Spleen (tissue), 11 donors: ENCODE results near the gene OXGR1. TPM values are rescaled to one million over a fixed set of nuclear protein-coding genes. Genes with fewer than 3 reads are reported as not detected.

Experiments
- DNase-seq: peaks from one replicate; pipeline ENCODE4 v3.0.0-alpha.2; 2020
- H3K27ac ChIP-seq, 8 donors: fragments of 200-600 bp; sonication (generic) in 7 of 8; 1 replicate in 4 of 8; 2 replicates in 4 of 8; pipeline versions ENCODE4 v1.5.0 to v1.8.0; 2016 to 2021; ENCODE audit warnings: inconsistent platforms in 4 of 8, mild to moderate bottlenecking in 4 of 8, moderate library complexity in 1 of 8
- H3K27me3 ChIP-seq, 7 donors: fragments of 200-600 bp; sonication (generic) in 6 of 7; replicated peaks in 1 of 7; 1 replicate in 4 of 7; 2 replicates in 3 of 7; pipeline versions ENCODE4 v1.5.0 to v1.8.0; 2016 to 2021; ENCODE audit warnings: inconsistent platforms in 3 of 7, mild to moderate bottlenecking in 1 of 7
- H3K36me3 ChIP-seq, 6 donors: fragments of 200-600 bp; sonication (generic) in 5 of 6; 1 replicate in 4 of 6; 2 replicates in 2 of 6; pipeline versions ENCODE4 v1.5.0 to v1.8.0; 2016 to 2021; ENCODE audit warnings: inconsistent platforms in 2 of 6
- H3K4me1 ChIP-seq, 6 donors: fragments of 200-600 bp; sonication (generic) in 5 of 6; 1 replicate in 3 of 6; 2 replicates in 3 of 6; pipeline versions ENCODE4 v1.5.0 to v1.8.0; 2016 to 2021; ENCODE audit warnings: inconsistent platforms in 3 of 6
- H3K4me3 ChIP-seq, 8 donors: fragments of 200-600 bp; sonication (generic) in 7 of 8; 1 replicate in 4 of 8; 2 replicates in 4 of 8; pipeline versions ENCODE4 v1.5.0 to v1.8.0; 2016 to 2021; ENCODE audit warnings: inconsistent platforms in 4 of 8, mild to moderate bottlenecking in 4 of 8, moderate library complexity in 2 of 8
- H3K9me3 ChIP-seq, 8 donors: fragments of 200-600 bp; sonication (generic) in 7 of 8; 1 replicate in 4 of 8; 2 replicates in 4 of 8; pipeline versions ENCODE4 v1.5.0 to v1.8.0; 2016 to 2021; ENCODE audit warnings: inconsistent platforms in 4 of 8
- CTCF ChIP-seq, 11 experiments: fragments of 200-600 bp in 7 of 11; fragments of 450-650 bp in 4 of 11; sonication (generic) in 4 of 11; IDR thresholded peaks in 8 of 11; conservative IDR thresholded peaks in 3 of 11; 1 replicate in 7 of 11; 2 replicates in 4 of 11; pipeline versions ENCODE4 v1.4.0 to v1.8.0; 2016 to 2021; ENCODE audit warnings: antibody characterized with exemption in 11 of 11, inconsistent platforms in 4 of 11, mild to moderate bottlenecking in 1 of 11
- POLR2A ChIP-seq, 3 donors: fragments of 450-650 bp; IDR thresholded peaks; one replicate each; pipeline ENCODE4 v1.5.1; 2017; ENCODE audit warnings: antibody characterized with exemption in 3 of 3, mild to moderate bottlenecking in 1 of 3
- POLR2AphosphoS5 ChIP-seq, 3 donors: sonication (generic); formaldehyde crosslinking; IDR thresholded peaks; one replicate each; pipeline ENCODE4 v1.5.1; 2017; ENCODE audit warnings: antibody characterized with exemption in 3 of 3
- WGBS, 5 donors: extraction: QIAGEN DNeasy Blood & Tissue Kit in 3 of 5; methylation state at CpG; one replicate each; pipeline versions ENCODE4 v1.1.5 to v1.1.7; 2013 to 2018; 5-methylcytosine and 5-hydroxymethylcytosine counted together
- intact Hi-C: fragments of 100-400 bp; cut with DNase I; formaldehyde crosslinking; loops from one replicate; pipeline ENCODE4 v1.15.0; 2023; ENCODE audit warnings: low total_unique reads
- polyA plus RNA-seq, 3 donors: library from polyadenylated mRNA; stranded (reverse); fragments of 200-250 nt; gene quantifications; one replicate each; pipeline ENCODE4 v1.2.1, GENCODE V29; 2013
- total RNA-seq, 7 donors: library from RNA; depleted of rRNA in 3 of 7; stranded (reverse); fragments of >200 nt in 3 of 7; fragmentation: NEBNext Ultra II Directional in 4 of 7; extraction: Animal tissue kit (Norgen Biotek cat#: 25700) in 4 of 7; gene quantifications; one replicate each; pipeline versions ENCODE4 v1.1.0 to v1.2.1, GENCODE V29; 2016 to 2021
- donor health status: healthy with polysubstance abuse.
- donor health status: DM: no; HTN: no; CAD: no; lungs with moderate emphysema.
- donor health status: DM: no; HTN: no; CAD: no.
- donor health status: Bipolar disorder and iron deficiency.
- donor health status: healthy.
- donor health status: DM: no; HTN: no; CAD: no.
- donor health status: DM: yes; HTN: yes; CAD: no.

The OXGR1 gene
- total and polyA plus RNA-seq, 10 donors, result 0.03 to 0.85 (median 0.32) TPM; not detected in 3

- no peak for DNase-seq
- intact Hi-C loops, result no loop called here
- TF ChIP-seq POLR2AphosphoS5 (IDR thresholded peaks at IDR 0.05) (no peak), POLR2A (IDR thresholded peaks at IDR 0.05) (no peak), CTCF (IDR thresholded peaks at IDR 0.05 in 8 of 11, conservative IDR thresholded peaks at IDR 0.05 in 3 of 11) (no peak)
- Histone ChIP-seq H3K4me1 (no peaks in the 10 kb centered on the region), H3K36me3 (no peaks in the 10 kb centered on the region), H3K9me3 (peaks cover 4 to 74% (median 58%) of the 10 kb centered on the region in 8 donors), H3K27ac (no peak overlapping the region), H3K27me3 (no peaks in the 10 kb centered on the region), H3K4me3 (no peak overlapping the region)
- WGBS, 5 donors, result 91 to 97% (median 93%) methylated on average over 12 of the region's 12 CpGs
Measured at GRCh38 chr13:96966415-96967102, 27.7 kb downstream of the OXGR1 start.

GRCh38 chr13:96963786-96964475, 30.3 kb downstream of the OXGR1 start:
- H3K4me3 ChIP-seq, result no peak overlapping the region
- peaks cover 4 to 53% (median 39%) of the 10 kb centered on the region in 8 donors for H3K9me3 ChIP-seq
- 79 to 89% (median 82%) methylated on average over 2 of the region's 2 CpGs for WGBS, 5 donors
- no peaks in the 10 kb centered on the region for H3K36me3 ChIP-seq
- intact Hi-C loops, result no loop called here
- H3K27me3 ChIP-seq, result no peaks in the 10 kb centered on the region
- no peak for DNase-seq
- TF ChIP-seq POLR2AphosphoS5 (IDR thresholded peaks at IDR 0.05), result no peak
- no peak for TF ChIP-seq CTCF (IDR thresholded peaks at IDR 0.05 in 8 of 11, conservative IDR thresholded peaks at IDR 0.05 in 3 of 11)
- no peak for TF ChIP-seq POLR2A (IDR thresholded peaks at IDR 0.05)
- H3K27ac ChIP-seq, result no peak overlapping the region
- H3K4me1 ChIP-seq, result no peaks in the 10 kb centered on the region

- TF ChIP-seq POLR2A (IDR thresholded peaks at IDR 0.05) (no peak), CTCF (IDR thresholded peaks at IDR 0.05 in 8 of 11, conservative IDR thresholded peaks at IDR 0.05 in 3 of 11) (no peak), POLR2AphosphoS5 (IDR thresholded peaks at IDR 0.05) (no peak)
- no peak for DNase-seq
- Histone ChIP-seq H3K4me1 (no peaks in the 10 kb centered on the region), H3K27me3 (no peaks in the 10 kb centered on the region), H3K4me3 (no peak overlapping the region), H3K36me3 (no peaks in the 10 kb centered on the region), H3K27ac (no peak overlapping the region), H3K9me3 (peaks cover 0 to 17% (median 5%) of the 10 kb centered on the region in 8 donors)
- 83 to 87% (median 87%) methylated on average over 3 of the region's 3 CpGs for WGBS, 5 donors
- intact Hi-C loops, result no loop called here
Measured at GRCh38 chr13:96960379-96960778, 33.9 kb downstream of the OXGR1 start.

- Histone ChIP-seq H3K27me3 (no peaks in the 10 kb centered on the region), H3K27ac (no peak overlapping the region), H3K9me3 (peaks cover 0 to 2% (median 0%) of the 10 kb centered on the region in 8 donors), H3K36me3 (no peaks in the 10 kb centered on the region), H3K4me1 (no peaks in the 10 kb centered on the region), H3K4me3 (no peak overlapping the region)
- TF ChIP-seq CTCF (IDR thresholded peaks at IDR 0.05 in 8 of 11, conservative IDR thresholded peaks at IDR 0.05 in 3 of 11) (peak in 9 of 11 experiments; percentile 25 to 68 (median 60)), POLR2A (IDR thresholded peaks at IDR 0.05) (no peak)
- intact Hi-C loops, result no loop called here
- DNase-seq, result no peak
- WGBS, 5 donors, result 42 to 55% (median 46%) methylated on average over 5 of the region's 5 CpGs
Measured at GRCh38 chr13:96958286-96958891, 35.9 kb downstream of the OXGR1 start.
